Measurements from ENCODE around the gene PHEX.

The PHEX gene

DNA sequence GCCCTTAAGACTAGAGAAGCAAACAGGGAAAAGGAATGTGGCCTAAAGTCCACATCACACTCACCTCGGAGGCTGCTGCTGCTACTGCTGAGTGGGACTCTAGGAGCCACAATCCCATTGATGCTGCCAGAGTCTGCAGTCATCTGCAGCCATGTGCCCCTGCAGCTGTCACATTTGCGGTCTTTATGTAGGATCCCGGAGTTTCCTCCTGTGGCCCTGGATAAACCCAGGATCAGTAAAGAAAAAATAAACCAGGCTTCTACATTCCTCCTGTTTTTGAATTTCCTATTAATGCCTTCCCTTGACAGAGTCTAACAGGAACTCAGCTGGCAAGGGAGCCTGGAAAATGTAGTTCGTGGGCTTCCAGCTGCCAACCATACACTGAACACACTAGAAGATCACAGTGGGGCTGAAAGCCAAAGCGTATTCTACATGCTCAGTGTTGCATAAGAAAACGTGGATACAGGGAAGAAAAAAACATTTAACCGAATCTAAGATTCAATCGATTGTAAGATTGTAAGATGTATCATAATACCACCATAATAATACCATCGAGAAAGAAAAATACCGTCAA, 10.3 kb upstream of the PHEX start:
- Histone ChIP-seq H3F3A (ENCODE audit: control insufficient read depth, insufficient read depth) (no peaks in the 10 kb centered on the region), H3K79me2 (ENCODE audit: control insufficient read depth, low read length) (no peaks in the 10 kb centered on the region), H3K9me3 (ENCODE audit: control insufficient read depth, insufficient read depth, low read length) (no peaks in the 10 kb centered on the region), H3K36me3 (ENCODE audit: control insufficient read depth, low read length) (no peaks in the 10 kb centered on the region), H3K4me1 (ENCODE audit: control insufficient read depth, low read length) (no peaks in the 10 kb centered on the region), H3K9me2 (replicated peaks; ENCODE audit: control insufficient read depth, low read length) (no peaks in the 10 kb centered on the region), H3K27ac (ENCODE audit: low read depth, low read length) (no peak overlapping the region), H3K4me2 (ENCODE audit: low read length) (no peak overlapping the region), H3K27me3 (ENCODE audit: control insufficient read depth, low read length) (no peaks in the 10 kb centered on the region), H4K20me1 (ENCODE audit: control insufficient read depth, insufficient read depth, low read depth, low read length) (no peaks in the 10 kb centered on the region), H3K4me3 (ENCODE audit: low read length) (no peak overlapping the region)
- TF ChIP-seq, protein P1, sequence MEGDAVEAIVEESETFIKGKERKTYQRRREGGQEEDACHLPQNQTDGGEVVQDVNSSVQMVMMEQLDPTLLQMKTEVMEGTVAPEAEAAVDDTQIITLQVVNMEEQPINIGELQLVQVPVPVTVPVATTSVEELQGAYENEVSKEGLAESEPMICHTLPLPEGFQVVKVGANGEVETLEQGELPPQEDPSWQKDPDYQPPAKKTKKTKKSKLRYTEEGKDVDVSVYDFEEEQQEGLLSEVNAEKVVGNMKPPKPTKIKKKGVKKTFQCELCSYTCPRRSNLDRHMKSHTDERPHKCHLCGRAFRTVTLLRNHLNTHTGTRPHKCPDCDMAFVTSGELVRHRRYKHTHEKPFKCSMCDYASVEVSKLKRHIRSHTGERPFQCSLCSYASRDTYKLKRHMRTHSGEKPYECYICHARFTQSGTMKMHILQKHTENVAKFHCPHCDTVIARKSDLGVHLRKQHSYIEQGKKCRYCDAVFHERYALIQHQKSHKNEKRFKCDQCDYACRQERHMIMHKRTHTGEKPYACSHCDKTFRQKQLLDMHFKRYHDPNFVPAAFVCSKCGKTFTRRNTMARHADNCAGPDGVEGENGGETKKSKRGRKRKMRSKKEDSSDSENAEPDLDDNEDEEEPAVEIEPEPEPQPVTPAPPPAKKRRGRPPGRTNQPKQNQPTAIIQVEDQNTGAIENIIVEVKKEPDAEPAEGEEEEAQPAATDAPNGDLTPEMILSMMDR (IDR thresholded peaks at IDR 0.05; ENCODE audit: low read depth, low read length, poor library complexity, severe bottlenecking): no peak
- no peak for TF ChIP-seq EZH2phosphoT487 (IDR thresholded peaks at IDR 0.05; ENCODE audit: borderline replicate concordance, low read length)

DNA sequence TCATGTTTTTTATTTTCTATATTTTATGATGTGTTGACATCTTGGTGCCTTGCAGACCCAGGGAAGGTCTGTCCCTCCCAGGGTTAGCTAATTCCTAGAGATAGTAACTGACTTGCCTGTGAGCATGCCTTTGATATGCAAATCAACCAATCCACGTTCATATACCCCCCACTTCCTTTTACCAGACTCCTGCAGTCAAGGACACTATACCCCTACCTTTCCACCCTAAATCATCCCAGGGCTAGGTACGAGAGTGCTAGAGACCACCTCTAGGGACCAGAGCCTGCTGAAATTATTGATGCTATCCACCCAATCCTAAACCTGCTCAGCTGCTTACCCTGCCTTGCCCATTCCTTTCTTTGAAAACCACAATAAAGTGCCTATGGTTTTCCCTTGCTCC, 7.5 kb upstream of the PHEX start:
- Histone ChIP-seq H3F3A (ENCODE audit: control insufficient read depth, insufficient read depth) (no peaks in the 10 kb centered on the region), H3K27me3 (ENCODE audit: control insufficient read depth, low read length) (no peaks in the 10 kb centered on the region), H3K36me3 (ENCODE audit: control insufficient read depth, low read length) (no peaks in the 10 kb centered on the region), H3K4me3 (ENCODE audit: low read length) (no peak overlapping the region), H3K4me2 (ENCODE audit: low read length) (no peak overlapping the region), H3K4me1 (ENCODE audit: control insufficient read depth, low read length) (no peaks in the 10 kb centered on the region), H3K79me2 (ENCODE audit: control insufficient read depth, low read length) (no peaks in the 10 kb centered on the region), H3K9me2 (replicated peaks; ENCODE audit: control insufficient read depth, low read length) (no peaks in the 10 kb centered on the region), H3K9me3 (ENCODE audit: control insufficient read depth, insufficient read depth, low read length) (no peaks in the 10 kb centered on the region), H3K27ac (ENCODE audit: low read depth, low read length) (no peak overlapping the region), H4K20me1 (ENCODE audit: control insufficient read depth, insufficient read depth, low read depth, low read length) (no peaks in the 10 kb centered on the region)
- TF ChIP-seq, protein P1 (IDR thresholded peaks at IDR 0.05; ENCODE audit: low read depth, low read length, poor library complexity, severe bottlenecking): no peak
- no peak for TF ChIP-seq EZH2phosphoT487 (IDR thresholded peaks at IDR 0.05; ENCODE audit: borderline replicate concordance, low read length)

DNA sequence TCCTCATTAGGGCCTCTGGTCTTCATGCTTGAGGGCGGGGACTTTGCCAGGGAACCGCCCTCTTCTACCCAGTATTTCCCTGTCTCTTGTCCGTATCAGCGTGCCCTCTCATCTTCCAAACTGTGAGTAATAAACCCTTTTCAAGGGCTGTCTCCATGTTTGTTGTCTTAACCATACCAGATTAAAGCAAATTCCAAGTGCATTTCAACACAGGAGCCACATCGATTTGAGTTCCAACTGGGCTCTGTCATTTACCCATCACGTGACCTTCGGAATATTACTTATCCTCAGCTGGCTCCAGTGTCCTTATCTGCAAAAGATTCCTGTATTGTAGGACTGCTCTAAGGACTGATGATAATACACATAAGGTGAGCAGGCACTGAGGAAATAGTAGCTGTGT, 6.4 kb upstream of the PHEX start:
- no peaks in the 10 kb centered on the region for H3K36me3 ChIP-seq (ENCODE audit: control insufficient read depth, low read length)
- H3K79me2 ChIP-seq (ENCODE audit: control insufficient read depth, low read length): no peaks in the 10 kb centered on the region
- H3K27ac ChIP-seq (ENCODE audit: low read depth, low read length): no peak overlapping the region
- H3F3A ChIP-seq (ENCODE audit: control insufficient read depth, insufficient read depth): no peaks in the 10 kb centered on the region
- H3K4me1 ChIP-seq (ENCODE audit: control insufficient read depth, low read length): no peaks in the 10 kb centered on the region
- no peak overlapping the region for H3K4me3 ChIP-seq (ENCODE audit: low read length)
- no peaks in the 10 kb centered on the region for H3K9me3 ChIP-seq (ENCODE audit: control insufficient read depth, insufficient read depth, low read length)
- H3K27me3 ChIP-seq (ENCODE audit: control insufficient read depth, low read length): no peaks in the 10 kb centered on the region
- no peaks in the 10 kb centered on the region for H4K20me1 ChIP-seq (ENCODE audit: control insufficient read depth, insufficient read depth, low read depth, low read length)
- H3K4me2 ChIP-seq (ENCODE audit: low read length): no peak overlapping the region
- no peaks in the 10 kb centered on the region for H3K9me2 ChIP-seq (replicated peaks; ENCODE audit: control insufficient read depth, low read length)
- TF ChIP-seq EZH2phosphoT487 (IDR thresholded peaks at IDR 0.05; ENCODE audit: borderline replicate concordance, low read length): no peak
- TF ChIP-seq, protein P1 (IDR thresholded peaks at IDR 0.05; ENCODE audit: low read depth, low read length, poor library complexity, severe bottlenecking): no peak
